SK-MEL-5 (cell line): Measurements from ENCODE around the gene SYNJ1. TPM values are rescaled to one million over a fixed set of nuclear protein-coding genes. Genes with fewer than 3 reads are reported as not detected.
A peak's percentile ranks its signal among the peaks of the same experiment; 100 is the strongest.
"Not testable (repeated sequence)": the region's sequence is repeated elsewhere in the genome, so short reads cannot be mapped to it uniquely, and the experiment has no call there.

ENCODE experiments used
- DNase-seq: peaks from one replicate; pipeline ENCODE4 v3.0.0-alpha.2; 2016; ENCODE audit warnings: low read depth, low spot score
- in situ Hi-C: cut with HindIII; loops from 2 replicates; pipeline ENCODE4 v1.10.0; 2016; ENCODE audit warnings: low sequenced_read_pairs, high pct_unique_total_duplicates, low pct_unique_long_range_greater_than_20kb
- total RNA-seq: library from RNA; depleted of rRNA; stranded (reverse); fragments of >200 nt; shearing (Covaris generic); gene quantifications from 2 replicates; pipeline ENCODE4 v1.2.3, GENCODE V29; 2014

SYNJ1 gene
- total RNA-seq, 1 experiment from 2014 or later = 34.5 TPM

DNA sequence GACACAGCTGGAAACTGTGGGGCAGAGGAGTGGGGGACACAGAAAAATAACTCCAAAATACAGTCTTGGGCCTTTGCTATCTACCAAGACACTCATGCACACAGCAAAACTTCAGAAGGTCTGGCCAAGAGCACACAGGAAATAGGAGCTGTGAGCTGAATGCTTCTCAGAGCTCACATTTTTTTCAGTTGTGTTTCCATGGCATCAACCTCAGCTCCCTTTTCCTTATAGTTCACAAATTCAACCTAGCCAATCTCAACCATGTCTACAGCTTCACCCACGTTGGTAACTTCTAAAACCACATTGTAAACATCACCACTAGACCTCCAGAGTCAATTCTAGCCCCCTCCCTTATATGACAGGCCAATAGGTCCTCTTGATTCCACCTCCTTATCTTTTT, 19.6 kb upstream of the SYNJ1 start:
- DNase-seq = no peak
- in situ Hi-C loops = no loop called here

DNA sequence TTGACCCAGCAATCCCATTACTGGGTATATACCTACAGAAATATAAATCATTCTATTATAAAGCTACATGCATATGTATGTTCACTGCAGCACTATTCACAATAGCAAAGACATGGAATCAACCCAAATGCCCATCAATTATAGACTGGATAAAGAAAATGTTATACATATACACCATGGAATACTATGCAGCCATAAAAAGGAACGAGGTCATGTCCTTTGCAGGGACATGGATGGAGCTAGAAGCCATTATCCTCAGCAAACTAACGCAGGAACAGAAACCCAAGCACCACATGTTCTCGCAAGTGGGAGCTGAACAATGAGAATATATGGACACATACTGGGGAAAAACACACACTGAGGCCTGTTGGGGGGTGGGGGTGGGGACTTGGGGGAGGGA, 18.9 kb upstream of the SYNJ1 start:
- DNase-seq, in situ Hi-C loops: not testable (repeated sequence)

DNA sequence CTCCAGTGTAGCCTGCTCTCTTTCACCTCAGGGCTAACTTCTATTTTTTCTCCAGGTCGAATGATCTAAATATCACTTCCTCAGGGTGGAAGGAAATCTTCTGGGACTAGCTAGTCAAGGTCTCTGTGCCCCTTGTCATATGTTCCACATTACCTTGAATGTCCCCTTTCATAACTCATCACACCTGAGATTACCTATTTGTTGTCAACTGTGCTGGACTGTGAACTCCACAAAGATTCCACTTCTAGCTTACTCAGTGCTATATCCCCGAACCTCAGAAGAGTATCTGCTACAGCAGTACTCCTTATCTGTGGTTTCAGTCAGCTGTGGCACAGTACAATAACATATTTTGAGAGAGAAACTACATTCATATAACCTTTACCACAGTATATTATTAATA, 14.6 kb upstream of the SYNJ1 start:
- in situ Hi-C loops = no loop called here
- DNase-seq = no peak

DNA sequence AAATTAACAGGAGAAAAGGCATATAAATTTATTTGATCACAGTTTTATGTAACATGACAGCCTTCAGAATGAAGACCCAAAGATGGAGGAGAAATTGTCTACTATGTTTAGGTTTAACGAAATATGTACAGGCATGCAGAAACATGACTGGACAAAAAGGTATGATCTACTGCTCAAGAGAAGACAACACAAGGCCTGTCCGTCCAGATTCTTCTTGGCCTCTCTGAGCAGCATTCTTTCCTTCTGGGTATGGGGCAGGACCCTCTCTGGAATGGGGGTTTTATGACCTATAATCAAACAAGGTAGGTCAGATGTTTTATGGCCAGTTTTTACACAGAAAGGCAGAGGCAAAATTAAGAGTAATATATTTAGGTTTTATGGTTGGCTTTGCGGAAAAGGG, 13.5 kb upstream of the SYNJ1 start:
- in situ Hi-C loops = no loop called here
- DNase-seq = no peak

DNA sequence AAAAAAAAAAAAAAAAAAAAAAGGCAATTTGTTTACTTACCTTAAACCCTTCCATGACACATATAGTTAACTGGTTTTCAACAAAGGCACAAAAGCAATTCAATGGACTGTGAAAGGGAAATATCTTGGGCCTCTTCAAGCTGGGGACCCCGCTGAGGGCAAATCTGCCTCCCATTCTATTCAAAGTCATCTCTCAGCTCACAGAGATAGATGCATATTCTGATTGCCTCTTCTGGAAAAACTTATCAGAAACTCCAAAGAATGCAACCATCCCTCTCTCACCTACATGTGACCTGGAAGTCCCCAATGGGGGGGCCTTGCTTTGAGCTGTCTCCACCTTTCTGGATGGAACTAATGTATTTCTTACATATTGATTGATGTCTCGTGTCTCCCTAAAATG, 12.1 kb upstream of the SYNJ1 start:
- DNase-seq = no peak
- in situ Hi-C loops = no loop called here

DNA sequence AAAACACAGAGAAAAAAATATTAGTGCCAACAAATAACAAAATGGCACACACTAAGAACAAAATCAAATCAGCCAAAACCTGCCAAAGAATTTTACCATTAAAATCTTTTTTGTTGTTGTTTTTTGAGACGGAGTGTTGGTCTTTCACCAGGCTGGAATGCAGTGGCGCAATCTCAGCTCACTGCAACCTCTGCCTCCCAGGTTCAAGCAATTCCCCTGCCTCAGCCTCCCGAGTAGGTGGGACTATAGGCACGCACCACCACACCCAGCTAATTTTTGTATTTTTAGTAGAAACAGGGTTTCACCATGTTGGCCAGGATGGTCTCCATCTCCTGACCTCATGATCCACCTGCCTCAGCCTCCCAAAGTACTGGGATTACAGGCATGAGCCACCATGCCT, 8.3 kb upstream of the SYNJ1 start:
- in situ Hi-C loops, DNase-seq: not testable (repeated sequence)

DNA sequence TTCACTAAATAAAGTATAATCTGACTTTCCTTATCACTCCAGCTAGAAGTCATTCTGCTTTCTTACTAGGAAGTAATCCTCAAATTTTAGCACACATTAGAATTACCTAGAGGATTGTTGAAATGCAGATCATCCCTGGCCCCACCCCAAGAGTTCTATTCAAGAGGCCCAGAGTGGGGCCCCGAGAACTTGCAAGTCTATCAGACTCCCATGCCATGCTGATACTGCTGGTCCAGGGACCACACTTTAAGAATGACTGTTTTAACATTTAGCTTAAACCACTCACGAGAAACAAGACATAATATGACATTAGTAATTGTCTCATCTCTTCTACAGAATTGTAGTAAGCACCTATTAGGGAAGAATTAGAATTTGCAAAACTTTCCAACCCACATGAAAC, 7.7 kb upstream of the SYNJ1 start:
- DNase-seq = no peak
- in situ Hi-C loops = no loop called here

DNA sequence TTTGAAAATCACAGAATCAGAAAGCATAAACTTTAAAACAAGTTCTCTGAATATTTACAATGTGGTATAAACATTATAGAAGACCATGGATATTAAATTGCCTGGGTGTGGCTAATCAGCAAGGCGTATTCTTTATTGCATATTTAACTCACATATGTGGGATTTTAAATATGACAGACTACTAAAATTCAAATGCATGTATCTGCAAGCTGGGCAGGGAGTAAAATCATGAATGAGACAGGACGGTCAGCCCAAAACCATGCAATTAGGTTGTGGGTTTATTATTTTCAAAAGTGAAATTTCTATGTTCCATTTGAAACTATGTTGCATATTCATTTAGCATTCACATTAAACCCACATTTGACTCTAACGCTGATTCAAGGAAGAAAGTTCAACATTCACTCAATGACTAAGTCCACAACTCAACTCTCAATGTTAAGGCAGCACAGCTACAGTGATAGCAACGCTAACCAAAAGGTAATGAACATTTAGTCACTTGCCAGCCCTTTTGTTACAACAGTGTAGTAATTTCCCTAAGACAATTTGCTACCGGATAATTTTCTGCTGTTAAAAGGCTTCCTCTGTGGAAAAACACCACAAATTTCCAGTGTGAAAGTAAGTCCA, 6.3 kb upstream of the SYNJ1 start:
- no peak for DNase-seq
- in situ Hi-C loops = no loop called here

DNA sequence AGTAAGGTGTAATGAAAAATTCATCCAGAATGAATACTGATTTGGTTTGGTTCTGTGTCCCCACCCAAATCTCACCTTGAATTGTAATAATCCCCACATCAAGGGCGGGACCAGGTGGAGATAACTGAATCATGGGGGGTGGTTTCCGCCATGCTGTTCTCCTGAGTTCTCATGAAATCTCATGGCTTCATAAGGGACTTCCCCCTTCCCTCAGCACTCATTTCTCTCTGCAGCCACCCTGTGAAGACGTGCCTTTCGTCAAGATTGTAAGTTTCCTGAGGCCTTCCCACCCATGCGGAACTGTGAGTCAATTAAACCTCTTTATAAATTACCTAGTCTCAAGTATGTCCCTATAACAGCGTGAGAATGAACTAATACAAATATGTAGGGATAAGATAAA, 5.5 kb upstream of the SYNJ1 start:
- in situ Hi-C loops = no loop called here
- no peak for DNase-seq

DNA sequence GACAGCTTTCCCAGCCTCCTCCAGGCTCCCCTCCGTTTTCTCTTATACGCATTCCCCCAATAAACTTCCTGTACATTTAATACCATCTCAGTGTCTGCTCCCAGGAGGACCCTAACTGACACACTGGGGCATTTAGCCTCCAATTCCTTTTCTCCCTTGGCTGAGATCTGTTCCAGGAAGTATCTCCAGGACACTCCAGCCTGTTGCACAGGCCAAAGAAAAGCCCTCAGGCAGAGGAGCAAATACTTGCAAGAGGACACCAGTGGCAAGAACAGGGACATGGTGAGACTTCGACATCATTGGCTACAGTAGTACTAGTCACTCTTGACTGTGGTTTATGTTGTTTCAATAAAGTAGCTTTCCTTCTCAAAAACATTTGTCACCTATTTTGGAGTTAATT, 4.7 kb upstream of the SYNJ1 start:
- in situ Hi-C loops = no loop called here
- no peak for DNase-seq

DNA sequence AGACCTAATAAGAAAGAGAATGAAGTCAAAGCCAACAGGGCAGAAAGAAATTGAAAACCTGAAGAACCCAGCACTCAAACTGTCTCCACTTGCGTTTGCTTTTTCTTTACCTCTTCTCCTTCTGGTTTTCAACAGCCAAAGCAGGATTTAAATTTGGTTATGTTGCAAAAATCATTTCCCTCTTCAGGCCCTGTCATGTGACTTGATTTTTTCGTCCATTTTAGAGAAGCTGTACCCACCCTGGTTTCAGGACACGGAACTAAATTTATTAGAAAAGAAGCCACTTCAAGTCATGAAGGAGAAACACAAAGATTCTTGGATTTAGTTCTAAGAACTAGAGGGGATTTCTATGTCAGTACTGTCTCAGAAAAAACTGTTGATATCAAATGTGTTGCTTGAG, 1.0 kb upstream of the SYNJ1 start:
- in situ Hi-C loops = no loop called here
- DNase-seq = no peak

DNA sequence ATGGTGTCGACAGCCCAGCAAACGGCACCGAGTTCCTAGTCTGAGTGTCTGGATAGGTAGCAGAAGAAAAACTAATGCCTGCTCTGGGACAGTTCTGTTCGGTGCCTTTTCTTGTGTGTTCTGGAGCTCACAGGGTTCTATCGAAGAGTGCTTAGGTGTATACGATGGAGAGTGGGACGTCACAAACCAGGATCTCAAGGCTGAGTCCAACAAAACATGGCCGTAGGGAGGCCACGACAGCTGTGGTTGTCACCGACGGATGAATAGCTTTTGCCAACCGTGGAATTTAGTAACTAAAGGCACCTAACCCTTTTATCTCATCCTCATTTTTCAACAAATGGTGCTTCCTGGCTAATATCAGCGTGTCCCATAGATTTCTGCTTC, 635 bp upstream of the SYNJ1 start:
- no peak for DNase-seq
- in situ Hi-C loops = no loop called here

DNA sequence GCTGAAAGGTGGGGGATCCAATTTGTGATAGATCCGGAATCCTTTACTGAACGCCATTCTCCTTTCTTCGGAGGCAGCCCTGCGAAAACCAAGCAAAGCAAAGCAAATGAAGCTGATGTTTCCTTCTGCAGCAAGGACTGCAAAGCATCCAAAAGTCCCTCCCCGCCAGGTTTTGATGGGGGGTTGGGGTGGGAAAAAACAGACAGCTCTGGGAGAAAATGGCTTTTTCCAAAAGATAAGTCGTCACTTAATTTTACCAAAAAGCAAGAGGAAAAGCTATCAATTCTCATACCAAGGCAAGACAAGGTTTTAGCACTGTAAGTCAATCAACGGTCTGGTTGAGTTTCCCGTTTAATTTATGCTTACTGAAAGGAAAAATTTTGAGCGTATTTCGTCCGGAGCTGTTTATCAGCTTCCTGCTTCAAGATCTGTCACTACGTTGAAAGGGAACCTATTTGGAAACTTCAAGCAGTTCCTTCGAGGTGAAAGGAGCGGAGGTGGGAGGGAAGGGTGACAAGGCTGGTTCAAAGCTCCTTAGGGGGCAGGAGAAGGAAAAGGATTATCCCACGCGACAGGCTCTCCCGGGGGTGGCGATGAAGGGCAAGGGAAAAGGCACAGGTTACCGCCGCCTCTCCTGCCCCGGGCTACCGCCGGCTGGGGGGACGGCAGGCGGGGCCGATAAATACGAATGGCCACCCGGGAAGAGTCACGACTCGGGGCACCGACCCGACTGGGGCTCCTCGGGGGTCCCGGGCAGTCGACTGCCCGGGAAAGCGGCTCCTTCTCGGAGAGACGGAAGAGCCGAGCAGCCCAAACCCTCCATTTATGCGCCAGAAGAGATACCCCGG, 750 bp downstream of the SYNJ1 start:
- peak; percentile 20 for DNase-seq
- in situ Hi-C loops = no loop called here

DNA sequence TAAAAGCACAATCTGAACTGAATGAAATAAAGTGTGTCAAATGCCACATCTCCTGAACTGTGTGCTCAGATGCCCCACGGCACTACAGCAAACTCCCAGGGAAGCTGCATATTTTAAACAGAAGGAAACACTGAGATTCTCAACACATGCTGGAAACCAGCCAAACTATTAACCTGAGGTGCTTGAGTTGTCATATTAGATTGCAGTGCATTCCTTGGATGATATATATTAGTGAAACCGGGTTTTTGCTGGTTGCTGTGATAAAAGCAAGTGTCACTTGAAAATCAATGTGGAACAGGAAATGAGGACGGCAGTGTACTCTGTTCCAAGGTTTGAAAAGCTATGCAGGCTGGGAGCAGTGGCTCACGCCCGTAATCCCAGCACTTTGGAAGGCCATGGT, 8.7 kb downstream of the SYNJ1 start:
- in situ Hi-C loops = no loop called here
- DNase-seq = no peak

DNA sequence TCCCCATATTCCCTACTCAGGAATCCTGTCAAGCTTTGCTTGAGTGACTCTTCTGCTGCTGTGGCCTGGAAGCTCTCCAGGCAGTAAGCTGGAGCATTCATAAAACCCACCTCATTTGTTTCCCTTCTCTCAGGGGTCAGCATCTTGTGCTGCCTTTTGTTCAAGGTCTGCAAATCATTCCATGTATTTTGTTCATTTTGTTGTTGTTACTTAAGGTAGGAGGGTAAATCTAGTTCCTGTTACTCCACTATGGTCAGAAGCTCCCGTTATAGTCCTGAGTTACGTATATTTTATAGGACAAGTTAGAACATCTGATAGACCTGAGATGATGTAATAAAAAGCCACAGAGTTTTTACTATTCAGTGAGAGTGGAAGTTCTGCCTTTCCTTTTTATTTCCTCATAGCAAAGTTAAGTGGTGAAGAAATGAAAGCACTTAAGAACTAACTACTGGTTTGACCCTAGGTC, 9.9 kb downstream of the SYNJ1 start:
- DNase-seq = no peak
- in situ Hi-C loops = no loop called here

DNA sequence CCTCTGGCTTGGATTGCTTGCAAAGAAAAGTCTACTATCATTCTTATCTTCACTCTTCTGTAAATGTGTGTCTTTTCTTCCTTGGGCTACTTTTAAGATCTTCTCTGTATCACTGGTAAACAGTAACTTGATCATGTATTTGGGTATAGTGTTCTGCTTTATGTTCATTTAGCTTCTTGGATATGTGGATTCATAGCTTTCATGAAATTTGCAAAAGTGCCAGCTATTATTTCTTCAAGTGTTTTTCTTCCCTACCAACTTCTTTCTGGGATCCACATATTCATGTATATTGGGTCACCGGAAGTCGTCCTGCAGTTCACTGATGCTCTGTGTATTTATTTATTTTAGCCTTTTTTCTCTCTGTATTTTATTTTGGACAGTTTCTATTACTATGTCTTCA, 11.3 kb downstream of the SYNJ1 start:
- in situ Hi-C loops = no loop called here
- no peak for DNase-seq

DNA sequence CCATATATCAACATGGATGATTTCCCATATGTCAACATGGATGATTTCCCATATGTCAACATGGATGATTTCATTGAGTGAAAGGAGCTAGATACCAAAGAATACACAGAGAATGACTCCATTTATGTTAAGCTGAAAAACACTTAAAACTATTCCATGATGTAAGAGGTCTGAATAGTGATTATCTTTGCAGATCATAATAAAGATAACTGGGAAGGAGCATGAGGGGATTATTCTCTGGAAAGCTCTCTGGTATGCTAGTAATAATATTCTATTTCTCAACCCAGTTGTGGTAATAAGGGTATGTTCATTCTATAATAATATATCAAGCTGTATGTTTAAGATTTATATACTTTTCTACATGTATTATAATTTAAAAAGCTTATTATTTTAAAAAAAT, 14.1 kb downstream of the SYNJ1 start:
- in situ Hi-C loops = no loop called here

DNA sequence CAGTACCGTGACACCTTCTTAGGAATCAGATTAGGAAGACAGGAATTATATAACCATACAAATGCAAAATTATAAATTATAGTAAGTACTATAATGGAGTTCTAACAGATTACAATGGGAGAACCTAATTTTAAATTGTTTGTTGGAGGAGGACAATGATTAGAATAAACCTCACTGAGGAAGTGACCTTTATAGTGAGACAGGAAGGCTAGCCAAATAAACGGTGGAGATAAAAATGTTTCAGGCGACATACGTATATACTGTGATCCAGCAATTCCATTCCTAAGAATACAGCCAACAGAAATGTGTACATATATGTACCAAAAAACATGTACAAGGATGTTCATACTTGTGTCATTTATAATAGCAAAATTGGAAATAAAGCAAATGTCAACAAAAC, 15.2 kb downstream of the SYNJ1 start:
- DNase-seq = no peak
- in situ Hi-C loops = no loop called here

More for the DNA sequence above, 14.1 kb downstream of the SYNJ1 start:
- DNase-seq = no peak

DNA sequence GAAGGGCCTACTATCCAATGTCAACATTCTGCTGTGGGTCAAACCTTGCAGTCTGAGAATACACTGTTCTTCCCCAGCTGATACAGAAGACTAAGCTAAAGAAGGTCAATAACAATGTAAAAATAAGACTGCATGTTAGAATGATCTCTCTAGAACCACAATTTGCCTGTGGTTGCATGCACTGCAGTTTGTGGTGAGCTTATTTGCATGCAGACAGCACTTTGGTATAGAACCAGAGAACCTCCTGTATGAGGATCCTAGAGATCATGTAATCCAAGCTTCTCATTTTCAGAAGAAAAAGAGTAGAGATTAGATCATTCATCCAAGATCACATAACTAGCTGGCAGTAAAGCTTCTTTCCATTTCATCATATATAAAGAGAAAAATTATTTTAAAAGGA, 15.8 kb downstream of the SYNJ1 start:
- in situ Hi-C loops = no loop called here

More for the DNA sequence above, 15.8 kb downstream of the SYNJ1 start:
- no peak for DNase-seq
